OCI-M2 (cell line): ENCODE results near the gene DNAJC4.

Experiments
- DNase-seq: peaks from one replicate; lab custom pipeline; 2025; ENCODE audit not compliant: unreplicated experiment; lab: John Stamatoyannopoulos, UW

The DNAJC4 gene

DNA sequence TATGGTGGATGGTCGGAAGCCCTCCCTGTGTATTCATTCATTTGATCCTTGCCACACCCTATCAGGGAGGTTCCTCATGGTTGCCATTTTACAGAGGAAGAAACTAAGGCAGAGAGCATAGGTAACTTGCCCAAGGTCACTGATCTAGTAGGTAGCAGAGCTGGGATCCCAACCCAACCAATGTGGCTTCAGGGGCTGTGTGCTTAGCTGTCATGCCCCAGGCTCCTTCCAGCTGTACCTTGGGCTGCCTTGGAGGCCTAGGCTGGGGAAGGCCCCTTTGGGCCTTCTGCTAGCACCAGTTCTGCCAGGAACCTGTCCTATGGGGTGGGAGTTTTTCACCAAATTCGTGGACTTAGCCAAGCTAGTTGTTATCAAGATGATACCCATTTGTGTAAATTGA is 45.5 kb downstream of the DNAJC4 start:
- no peak for DNase-seq

DNA sequence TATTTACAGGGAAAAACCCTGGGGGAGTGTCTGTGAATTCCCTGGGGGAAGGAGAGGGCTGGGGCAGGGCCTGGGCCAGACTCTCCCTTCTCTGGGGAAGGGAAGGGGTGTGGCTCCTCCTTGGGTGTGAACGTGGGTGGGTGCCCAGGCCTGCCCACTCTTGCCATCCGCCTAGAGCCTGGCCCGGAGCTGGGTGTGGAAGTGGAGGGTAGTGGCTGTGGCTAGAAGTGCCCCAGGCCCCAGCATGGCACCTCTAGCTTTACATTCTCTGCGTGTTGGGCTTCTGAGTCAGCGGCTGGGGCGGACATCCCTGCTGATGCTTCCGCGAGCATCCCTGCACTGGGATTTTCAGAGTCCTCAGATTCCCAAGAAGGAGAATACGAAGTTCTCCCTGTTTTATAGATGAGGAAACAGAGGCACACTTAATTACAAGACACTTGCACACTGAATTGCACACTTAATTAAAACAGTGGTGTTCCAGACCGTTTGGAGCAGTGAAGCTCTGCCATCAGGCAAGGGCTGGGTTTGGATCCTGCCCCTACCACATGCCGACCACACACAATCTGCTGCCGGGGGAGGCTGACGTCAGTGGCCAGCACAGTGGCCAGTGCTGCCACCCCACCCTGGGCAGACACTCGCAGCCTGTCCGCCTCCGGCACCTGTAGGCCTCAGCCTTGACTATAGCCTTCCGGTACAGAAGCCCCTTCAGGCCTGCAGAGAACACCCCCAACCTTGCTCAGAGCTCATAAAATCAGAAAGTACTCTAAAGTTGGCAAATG is 46.5 kb downstream of the DNAJC4 start:
- no peak for DNase-seq

DNA sequence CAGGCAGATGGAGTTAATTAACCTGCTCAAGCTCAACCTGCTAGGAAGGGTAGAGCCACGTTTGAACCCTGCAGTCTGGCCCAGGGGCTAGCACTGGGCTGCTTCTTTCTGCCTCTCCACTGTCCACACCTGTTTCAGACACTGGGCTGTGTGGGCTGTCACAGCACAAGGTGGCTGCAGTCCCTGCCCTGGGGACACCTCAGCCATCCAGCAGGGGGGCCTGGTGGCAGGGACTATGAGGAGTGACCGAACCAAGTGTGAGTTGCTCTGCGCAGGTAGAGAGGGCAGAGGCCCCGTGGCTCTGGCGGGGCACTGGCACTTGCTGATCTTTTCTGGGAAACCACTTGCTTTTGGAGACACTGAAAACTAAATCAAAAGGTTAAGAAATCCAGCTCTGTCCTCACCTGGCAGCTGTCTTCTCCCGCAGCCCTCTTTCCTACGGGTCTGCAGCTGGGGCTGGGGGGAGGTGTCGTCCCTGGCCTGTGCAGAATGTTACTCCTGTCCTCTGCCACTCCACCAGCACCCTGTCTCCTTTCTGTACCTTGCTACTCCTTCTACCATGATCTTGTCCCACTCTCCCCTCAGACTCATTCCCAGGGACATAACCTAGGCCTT is 48.3 kb downstream of the DNAJC4 start:
- DNase-seq: no peak

DNA sequence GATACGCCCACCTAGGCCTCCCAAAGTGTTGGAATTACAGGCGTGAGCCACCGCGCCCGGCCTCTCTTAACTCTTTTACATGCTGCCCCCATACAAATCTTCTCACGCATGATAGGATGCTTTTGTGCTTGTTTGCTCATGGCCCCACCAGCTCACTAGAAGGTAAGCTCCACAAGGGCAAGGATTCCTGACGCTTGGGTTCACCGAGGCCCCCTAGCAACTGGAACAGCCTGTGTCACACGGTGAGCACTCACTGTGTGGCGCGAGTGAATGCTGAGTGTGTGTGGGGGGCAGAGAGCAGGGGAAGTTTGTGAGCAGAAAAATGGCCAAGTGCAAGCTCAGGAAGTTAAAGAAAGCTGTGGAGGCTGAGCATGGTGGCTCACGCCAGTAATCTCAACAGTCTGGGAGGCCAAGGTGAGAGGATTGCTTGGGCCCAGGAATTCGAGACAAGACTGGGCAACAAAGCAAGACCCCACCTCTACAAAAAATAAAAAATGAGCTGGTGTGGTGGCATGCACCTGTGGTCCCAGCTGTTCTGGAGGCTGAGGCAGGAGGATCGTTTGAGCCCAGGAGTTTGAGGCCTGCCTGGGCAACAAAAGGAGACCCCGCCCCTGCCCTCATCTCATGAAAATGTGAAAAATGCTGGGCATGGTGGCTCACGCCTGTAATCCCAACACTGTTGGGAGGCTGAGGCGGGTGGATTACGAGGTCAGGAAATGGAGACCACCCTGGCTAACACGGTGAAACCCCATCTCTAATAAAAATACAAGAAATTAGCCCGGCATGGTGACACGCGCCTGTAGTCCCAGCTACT is 51.8 kb downstream of the DNAJC4 start:
- no peak for DNase-seq

DNA sequence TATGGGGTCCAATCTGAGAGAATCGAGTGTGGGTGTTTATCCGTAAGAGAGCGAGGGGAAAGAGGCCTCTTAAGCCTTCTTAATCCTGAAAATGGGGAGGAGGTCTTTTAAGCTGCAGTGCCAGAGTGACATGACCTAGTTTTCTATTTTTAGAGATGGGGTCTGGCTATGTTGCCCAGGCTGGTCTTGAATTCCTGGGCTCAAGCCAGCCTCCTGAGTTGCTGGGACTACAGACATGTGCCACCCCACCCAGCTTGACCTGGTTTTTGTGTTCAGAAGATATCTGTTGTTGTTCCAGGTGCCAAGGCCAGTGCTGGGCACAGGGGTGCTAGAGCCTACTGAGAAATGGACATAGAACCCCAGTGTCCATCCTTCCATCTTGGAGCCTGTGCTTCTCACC is 52.7 kb downstream of the DNAJC4 start:
- no peak for DNase-seq
